ENCODE data around the gene CHURC1.

DNA sequence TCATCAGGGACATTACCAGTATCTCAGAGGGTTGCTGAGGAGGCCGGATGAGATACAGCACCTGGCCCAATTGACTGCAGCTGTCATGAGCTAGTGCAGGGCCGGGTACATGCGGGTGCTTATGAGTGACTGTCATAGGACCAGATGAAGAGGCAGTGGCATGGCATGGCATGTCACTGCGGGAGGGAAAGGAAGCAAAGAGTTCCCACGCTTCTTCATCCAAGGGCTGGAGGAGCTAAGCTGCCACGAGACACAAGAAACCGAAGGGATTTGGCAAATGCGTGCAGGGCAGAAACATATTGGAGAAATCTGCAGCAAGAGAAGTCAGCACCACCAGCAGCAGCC, 39.0 kb downstream of the CHURC1 start:
- no peak for TF ChIP-seq CTCF (IDR thresholded peaks at IDR 0.05; ENCODE audit: borderline replicate concordance, extremely low read depth, low read length, poor library complexity, severe bottlenecking)
- no peak for TF ChIP-seq EZH2 (IDR thresholded peaks at IDR 0.05; ENCODE audit: borderline replicate concordance, low read depth, low read length, severe bottlenecking)
